Measurements from ENCODE around the gene TUG1. TPM values are rescaled to one million over a fixed set of nuclear protein-coding genes. Genes with fewer than 3 reads are reported as not detected.

Gene TUG1
- total and polyA plus RNA-seq, 2 donors (not counting 3 experiments of a cell fraction or from before 2014, with no cell fraction given), result 77.1 to 85.9 TPM

- Histone ChIP-seq H3K9ac (replicated peaks; ENCODE audit: extremely low read depth, insufficient read depth, low read length) (no peak overlapping the region), H3K9me1 (replicated peaks; ENCODE audit: control insufficient read depth, extremely low read depth, insufficient read depth, low read length) (no peaks in the 10 kb centered on the region), H2AFZ (ENCODE audit: low read depth, low read length) (no peak overlapping the region), H3K79me2 (ENCODE audit: control insufficient read depth, insufficient read depth, low read length) (no peaks in the 10 kb centered on the region), H3K9me3 (replicated peaks; ENCODE audit: control insufficient read depth, insufficient read depth, low read length) (no peaks in the 10 kb centered on the region), H3K4me2 (ENCODE audit: insufficient read depth, low read length) (no peak overlapping the region), H3K36me3 (ENCODE audit: control insufficient read depth in 2 of 2, extremely low read depth in 1 of 2, insufficient read depth in 2 of 2, low read length in 2 of 2) (peaks cover 23 to 64% of the 10 kb centered on the region in 2 experiments), H3K4me1 (ENCODE audit: control insufficient read depth, extremely low read depth, insufficient read depth, low read length) (no peaks in the 10 kb centered on the region), H3K27me3 (ENCODE audit: control insufficient read depth in 2 of 2, insufficient read depth in 2 of 2, low read length in 2 of 2) (no peaks in the 10 kb centered on the region), H3K27ac (ENCODE audit: insufficient read depth, low read depth, low read length) (no peak overlapping the region), H3K4me3 (replicated peaks in 1 of 3; ENCODE audit: insufficient read depth in 1 of 3, low read depth in 1 of 3, low read length in 3 of 3) (no peak overlapping the region), H4K20me1 (replicated peaks; ENCODE audit: control insufficient read depth, extremely low read depth, insufficient read depth, low read length) (no peaks in the 10 kb centered on the region)
- POLR2A ChIA-PET, result interaction anchor here (0.6 kb wide), 2 partner anchors 19 to 143 kb away, joined by 3 read pairs; no protein-coding TSS in a partner anchor
- intact Hi-C loops (cut with micrococcal nuclease) (no loop called here), dilution Hi-C loops (cut with MboI; ENCODE audit: extremely low pct_ligation_motif_present, low sequenced_read_pairs) (no loop called here)
- FAIRE-seq, result no peak
- no peak for TF ChIP-seq MYC (IDR thresholded peaks at IDR 0.05; ENCODE audit: low read depth, low read length)
- TF ChIP-seq POLR2AphosphoS5 (IDR thresholded peaks at IDR 0.05; ENCODE audit: insufficient read depth, low read depth, low read length), result no peak
- TF ChIP-seq EZH2 (IDR thresholded peaks at IDR 0.05; ENCODE audit: borderline replicate concordance, low read depth, low read length, severe bottlenecking), result no peak
- TF ChIP-seq MAX (IDR thresholded peaks at IDR 0.05; ENCODE audit: insufficient read depth, insufficient read length), result no peak
- no peak for TF ChIP-seq POLR2A (IDR thresholded peaks at IDR 0.05; ENCODE audit: low read depth, low read length)
- TF ChIP-seq CTCF (IDR thresholded peaks at IDR 0.05; ENCODE audit: extremely low read depth in 1 of 2, insufficient read depth in 1 of 2, low read depth in 1 of 2, low read length in 2 of 2), result no peak
- no peak for TF ChIP-seq FOS (IDR thresholded peaks at IDR 0.05; ENCODE audit: borderline replicate concordance, insufficient read depth, low read length)
- TF ChIP-seq JUN (IDR thresholded peaks at IDR 0.05; ENCODE audit: borderline replicate concordance, insufficient read depth, insufficient read length, low read depth), result no peak
- no peak for TF ChIP-seq GATA2 (IDR thresholded peaks at IDR 0.05; ENCODE audit: insufficient read depth, insufficient read length, low read depth, low read length)
- no peak for DNase-seq (ENCODE audit: low read depth, low spot score)
- no TSS peak for BruUV-seq (replicated peaks)
- CTCF ChIA-PET, result interaction anchor here (2.5 kb wide), 1 partner anchor 144 kb away, joined by 13 read pairs; no protein-coding TSS in a partner anchor
These were observed 28.2 kb upstream of the TUG1 start for GRCh38 chr22:30940685-30941362.
